ENCODE results near the gene PWWP2B. TPM values are rescaled to one million over a fixed set of nuclear protein-coding genes. Genes with fewer than 3 reads are reported as not detected.

PWWP2B gene
- total and polyA plus RNA-seq, 7 donors: 7.7 to 50.8 (median 10.2) TPM

GRCh38 chr10:132455441-132455971 is 58.5 kb downstream of the PWWP2B start:
- H3K9me3 ChIP-seq: no peaks in the 10 kb centered on the region
- 25 to 84% methylated on average over 19 of the region's 19 CpGs for WGBS, 2 donors
- H3K36me3 ChIP-seq: no peaks in the 10 kb centered on the region
- H3K27me3 ChIP-seq: no peaks in the 10 kb centered on the region
- no peak overlapping the region for H3K4me3 ChIP-seq
- no peak overlapping the region for H3K27ac ChIP-seq
- no peak for DNase-seq
- peaks cover 0 to 27% (median 22%) of the 10 kb centered on the region in 4 donors for H3K4me1 ChIP-seq
- intact Hi-C loops (cut with DNase I): loop anchor here (10.0 kb wide), 1 partner anchor 329 kb away; the partner anchor contains the start of gene NKX6-2
- TF ChIP-seq POLR2AphosphoS5 (IDR thresholded peaks at IDR 0.05) (no peak), CTCF (IDR thresholded peaks at IDR 0.05) (no peak), EP300 (IDR thresholded peaks at IDR 0.05) (no peak), POLR2A (IDR thresholded peaks at IDR 0.05) (no peak)

- Histone ChIP-seq H3K4me1 (peaks cover 0 to 27% (median 22%) of the 10 kb centered on the region in 4 donors), H3K36me3 (no peaks in the 10 kb centered on the region), H3K27ac (no peak overlapping the region), H3K27me3 (no peaks in the 10 kb centered on the region), H3K9me3 (no peaks in the 10 kb centered on the region), H3K4me3 (no peak overlapping the region)
- no peak for DNase-seq
- WGBS, 2 donors: 87 to 92% methylated on average over 17 of the region's 17 CpGs
- TF ChIP-seq POLR2A (IDR thresholded peaks at IDR 0.05): no peak
- no peak for TF ChIP-seq POLR2AphosphoS5 (IDR thresholded peaks at IDR 0.05)
- TF ChIP-seq EP300 (IDR thresholded peaks at IDR 0.05): no peak
- TF ChIP-seq CTCF (IDR thresholded peaks at IDR 0.05): no peak
- intact Hi-C loops (cut with DNase I): loop anchor here (10.0 kb wide), 1 partner anchor 329 kb away; the partner anchor contains the start of gene NKX6-2
Measured at GRCh38 chr10:132455986-132456847, 59.2 kb downstream of the PWWP2B start.

GRCh38 chr10:132456881-132457280 is 59.9 kb downstream of the PWWP2B start:
- Histone ChIP-seq H3K9me3 (no peaks in the 10 kb centered on the region), H3K4me1 (peaks cover 0 to 27% (median 22%) of the 10 kb centered on the region in 4 donors), H3K27me3 (no peaks in the 10 kb centered on the region), H3K4me3 (no peak overlapping the region), H3K36me3 (no peaks in the 10 kb centered on the region), H3K27ac (no peak overlapping the region)
- intact Hi-C loops (cut with DNase I): loop anchor here (10.0 kb wide), 1 partner anchor 328 kb away; the partner anchor contains the start of gene NKX6-2
- TF ChIP-seq EP300 (IDR thresholded peaks at IDR 0.05): no peak
- TF ChIP-seq CTCF (IDR thresholded peaks at IDR 0.05): no peak
- TF ChIP-seq POLR2A (IDR thresholded peaks at IDR 0.05): no peak
- no peak for TF ChIP-seq POLR2AphosphoS5 (IDR thresholded peaks at IDR 0.05)
- DNase-seq: no peak
- WGBS, 2 donors: 88 to 92% methylated on average over 9 of the region's 9 CpGs

GRCh38 chr10:132457328-132458070 is 60.5 kb downstream of the PWWP2B start:
- H3K4me3 ChIP-seq: no peak overlapping the region
- H3K27me3 ChIP-seq: no peaks in the 10 kb centered on the region
- no peak for TF ChIP-seq POLR2A (IDR thresholded peaks at IDR 0.05)
- TF ChIP-seq CTCF (IDR thresholded peaks at IDR 0.05): no peak
- TF ChIP-seq EP300 (IDR thresholded peaks at IDR 0.05): no peak
- no peak for TF ChIP-seq POLR2AphosphoS5 (IDR thresholded peaks at IDR 0.05)
- no peaks in the 10 kb centered on the region for H3K36me3 ChIP-seq
- H3K9me3 ChIP-seq: no peaks in the 10 kb centered on the region
- DNase-seq: no peak
- WGBS, 2 donors: 37 to 80% methylated on average over 24 of the region's 24 CpGs
- intact Hi-C loops (cut with DNase I): loop anchor here (1.0 to 10.0 kb wide), 4 partner anchors 84 to 327 kb away; partner anchors contain the start of gene NKX6-2
- peaks cover 0 to 22% (median 20%) of the 10 kb centered on the region in 4 donors for H3K4me1 ChIP-seq
- no peak overlapping the region for H3K27ac ChIP-seq

All from sigmoid colon (tissue), 7 donors.